ENCODE data around the gene PIGT.

- TF ChIP-seq ARNTL (CRISPR knock-in tag; IDR thresholded peaks at IDR 0.05; ENCODE audit: borderline replicate concordance, low read depth): no peak
- no peak for TF ChIP-seq PATZ1 (CRISPR knock-in tag; IDR thresholded peaks at IDR 0.05; ENCODE audit: borderline replicate concordance)
These were observed 51.2 kb downstream of the PIGT start for GRCh38 chr20:45467172-45467571.

Data from SK-N-SH treated with all-trans-retinoic acid at 6 μM for 48 hours (cell line).